Islet of Langerhans (tissue), 1 donor: ENCODE measurements around the gene ZNF141.
"Not testable (repeated sequence)": the region's sequence is repeated elsewhere in the genome, so short reads cannot be mapped to it uniquely, and the experiment has no call there.

Experiments
- FAIRE-seq: peaks from one replicate; lab custom pipeline; 2011; peaks lifted over from hg19 to GRCh38; lab: Jason Lieb, UNC

ZNF141 gene

DNA sequence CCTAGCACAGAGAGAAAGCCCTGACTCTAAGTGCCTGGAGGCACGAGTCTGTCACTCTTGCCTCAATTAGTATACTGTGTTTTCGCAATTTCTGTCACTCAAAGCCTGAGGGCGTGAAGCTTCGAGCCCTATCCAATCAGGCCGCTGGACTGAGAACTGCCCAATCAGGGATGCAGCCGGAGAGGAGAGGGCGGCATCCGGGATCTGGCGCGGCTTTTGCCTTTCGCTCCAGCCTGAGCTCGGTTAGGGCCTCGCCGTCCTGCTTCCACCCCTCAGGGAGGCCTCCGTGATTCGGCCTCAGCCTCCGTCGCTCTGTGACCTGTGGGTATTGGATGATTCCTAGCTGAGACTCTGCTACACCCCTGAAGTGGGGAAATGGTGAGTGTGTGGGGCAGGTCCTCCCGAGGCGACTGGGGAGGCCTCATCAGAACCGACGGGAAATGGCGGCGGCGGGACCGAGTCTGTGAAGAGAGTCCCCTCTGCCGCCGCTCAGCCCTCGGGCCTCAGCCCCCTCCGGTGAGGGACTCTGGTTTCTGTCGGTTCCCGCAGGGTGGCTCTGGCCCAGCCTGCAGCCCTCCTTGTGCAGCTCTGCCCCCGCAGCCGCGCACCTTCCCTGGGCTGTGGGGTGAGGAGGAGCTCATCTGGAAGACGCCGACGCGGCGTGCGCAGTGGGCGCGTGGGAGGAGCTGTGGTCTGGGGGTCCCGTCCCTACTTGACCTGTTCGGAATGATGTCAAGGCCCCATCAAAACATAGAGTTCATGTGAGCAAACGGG lies 48.5 kb downstream of the ZNF141 start:
- FAIRE-seq = no peak

DNA sequence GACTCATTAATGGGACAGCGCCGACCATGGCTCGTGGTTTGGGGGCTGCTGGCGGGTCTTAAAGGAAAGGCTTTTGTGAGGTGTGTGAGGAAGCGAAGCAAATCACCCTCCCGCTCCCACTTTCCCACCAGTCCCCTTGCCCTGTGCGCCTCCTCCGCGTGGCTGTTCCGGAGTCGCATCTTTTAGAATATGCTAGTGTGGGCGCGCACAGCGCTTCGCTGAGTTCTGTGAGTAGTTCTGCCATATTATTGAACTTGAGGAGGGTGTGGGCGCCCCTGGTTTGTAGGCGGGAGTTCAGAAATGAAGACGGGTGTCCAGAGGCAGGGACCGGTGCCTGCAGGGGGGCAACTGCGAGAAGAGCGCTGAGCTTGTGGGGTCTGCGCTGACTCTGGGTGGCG lies 49.1 kb downstream of the ZNF141 start:
- no peak for FAIRE-seq

DNA sequence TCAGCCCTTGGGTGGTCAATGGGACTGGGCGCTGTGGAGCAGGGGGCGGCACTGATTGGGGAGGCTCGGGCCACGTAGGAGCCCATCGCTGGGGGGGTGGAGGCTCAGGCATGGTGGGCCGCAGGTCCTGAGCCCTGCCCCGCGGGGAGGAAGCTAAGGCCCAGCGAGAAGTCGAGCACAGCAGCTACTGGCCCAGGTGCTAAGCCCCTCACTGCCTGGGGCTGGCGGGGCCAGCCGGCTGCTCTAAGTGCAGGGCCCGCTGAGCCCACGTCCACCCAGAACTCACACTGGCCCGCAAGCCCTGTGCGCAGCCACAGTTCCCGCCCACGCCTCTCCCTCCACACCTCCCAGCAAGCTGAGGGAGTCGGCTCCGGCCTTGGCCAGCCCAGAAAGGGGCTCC lies 66.4 kb downstream of the ZNF141 start:
- FAIRE-seq = no peak

DNA sequence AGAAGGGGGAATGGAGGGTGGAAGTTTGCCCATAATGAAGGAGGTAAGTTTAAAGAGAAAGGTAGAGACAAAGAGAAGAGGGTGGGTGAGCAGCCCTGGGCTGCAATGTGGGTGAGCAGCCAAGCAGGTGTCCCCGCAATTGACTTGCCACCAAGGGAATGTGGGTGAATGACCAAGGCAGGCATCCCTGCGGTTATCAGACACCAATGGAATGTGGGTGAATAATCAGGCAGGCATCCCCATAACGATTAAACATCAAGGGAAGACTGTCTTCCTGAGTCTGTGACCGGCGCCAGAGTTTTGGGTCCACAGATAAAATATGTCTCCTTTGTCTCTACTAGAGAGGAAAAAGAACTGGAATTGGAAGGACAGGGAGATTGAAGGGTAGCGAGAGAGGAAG lies 70.7 kb downstream of the ZNF141 start:
- not testable (repeated sequence) for FAIRE-seq

DNA sequence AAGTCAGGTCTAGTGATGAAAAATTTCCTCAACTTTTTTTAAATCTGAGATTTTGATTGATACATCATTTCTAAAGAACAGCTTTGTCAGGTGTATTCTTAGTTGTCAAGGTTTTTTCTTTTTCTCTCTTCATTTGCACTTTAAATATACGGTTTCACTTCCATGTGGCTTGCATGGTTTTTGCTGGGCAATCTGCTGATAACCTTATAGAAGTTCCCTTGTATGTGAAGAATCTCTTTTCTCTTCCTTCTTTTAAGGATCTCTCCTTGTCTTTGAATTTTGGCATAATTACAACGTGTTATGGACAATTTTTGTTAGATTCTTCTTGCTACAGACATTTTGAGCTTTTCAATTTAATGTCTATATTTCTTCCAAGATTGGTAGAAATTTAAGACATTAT lies 85.0 kb downstream of the ZNF141 start:
- FAIRE-seq = no peak
